Spleen (tissue), 11 donors: Measurements from ENCODE around the gene ASF1A. TPM values are rescaled to one million over a fixed set of nuclear protein-coding genes. Genes with fewer than 3 reads are reported as not detected.

Experiments
- DNase-seq: peaks from one replicate; pipeline ENCODE4 v3.0.0-alpha.2; 2020
- H3K27ac ChIP-seq, 8 donors: fragments of 200-600 bp; sonication (generic) in 7 of 8; 1 replicate in 4 of 8; 2 replicates in 4 of 8; pipeline versions ENCODE4 v1.5.0 to v1.8.0; 2016 to 2021; ENCODE audit warnings: inconsistent platforms in 4 of 8, mild to moderate bottlenecking in 4 of 8, moderate library complexity in 1 of 8
- H3K27me3 ChIP-seq, 7 donors: fragments of 200-600 bp; sonication (generic) in 6 of 7; replicated peaks in 1 of 7; 1 replicate in 4 of 7; 2 replicates in 3 of 7; pipeline versions ENCODE4 v1.5.0 to v1.8.0; 2016 to 2021; ENCODE audit warnings: inconsistent platforms in 3 of 7, mild to moderate bottlenecking in 1 of 7
- H3K36me3 ChIP-seq, 6 donors: fragments of 200-600 bp; sonication (generic) in 5 of 6; 1 replicate in 4 of 6; 2 replicates in 2 of 6; pipeline versions ENCODE4 v1.5.0 to v1.8.0; 2016 to 2021; ENCODE audit warnings: inconsistent platforms in 2 of 6
- H3K4me1 ChIP-seq, 6 donors: fragments of 200-600 bp; sonication (generic) in 5 of 6; 1 replicate in 3 of 6; 2 replicates in 3 of 6; pipeline versions ENCODE4 v1.5.0 to v1.8.0; 2016 to 2021; ENCODE audit warnings: inconsistent platforms in 3 of 6
- H3K4me3 ChIP-seq, 8 donors: fragments of 200-600 bp; sonication (generic) in 7 of 8; 1 replicate in 4 of 8; 2 replicates in 4 of 8; pipeline versions ENCODE4 v1.5.0 to v1.8.0; 2016 to 2021; ENCODE audit warnings: inconsistent platforms in 4 of 8, mild to moderate bottlenecking in 4 of 8, moderate library complexity in 2 of 8
- H3K9me3 ChIP-seq, 8 donors: fragments of 200-600 bp; sonication (generic) in 7 of 8; 1 replicate in 4 of 8; 2 replicates in 4 of 8; pipeline versions ENCODE4 v1.5.0 to v1.8.0; 2016 to 2021; ENCODE audit warnings: inconsistent platforms in 4 of 8
- CTCF ChIP-seq, 11 experiments: fragments of 200-600 bp in 7 of 11; fragments of 450-650 bp in 4 of 11; sonication (generic) in 4 of 11; IDR thresholded peaks in 8 of 11; conservative IDR thresholded peaks in 3 of 11; 1 replicate in 7 of 11; 2 replicates in 4 of 11; pipeline versions ENCODE4 v1.4.0 to v1.8.0; 2016 to 2021; ENCODE audit warnings: antibody characterized with exemption in 11 of 11, inconsistent platforms in 4 of 11, mild to moderate bottlenecking in 1 of 11
- POLR2A ChIP-seq, 3 donors: fragments of 450-650 bp; IDR thresholded peaks; one replicate each; pipeline ENCODE4 v1.5.1; 2017; ENCODE audit warnings: antibody characterized with exemption in 3 of 3, mild to moderate bottlenecking in 1 of 3
- POLR2AphosphoS5 ChIP-seq, 3 donors: sonication (generic); formaldehyde crosslinking; IDR thresholded peaks; one replicate each; pipeline ENCODE4 v1.5.1; 2017; ENCODE audit warnings: antibody characterized with exemption in 3 of 3
- WGBS, 5 donors: extraction: QIAGEN DNeasy Blood & Tissue Kit in 3 of 5; methylation state at CpG; one replicate each; pipeline versions ENCODE4 v1.1.5 to v1.1.7; 2013 to 2018; 5-methylcytosine and 5-hydroxymethylcytosine counted together
- intact Hi-C: fragments of 100-400 bp; cut with DNase I; formaldehyde crosslinking; loops from one replicate; pipeline ENCODE4 v1.15.0; 2023; ENCODE audit warnings: low total_unique reads
- polyA plus RNA-seq, 3 donors: library from polyadenylated mRNA; stranded (reverse); fragments of 200-250 nt; gene quantifications; one replicate each; pipeline ENCODE4 v1.2.1, GENCODE V29; 2013
- total RNA-seq, 7 donors: library from RNA; depleted of rRNA in 3 of 7; stranded (reverse); fragments of >200 nt in 3 of 7; fragmentation: NEBNext Ultra II Directional in 4 of 7; extraction: Animal tissue kit (Norgen Biotek cat#: 25700) in 4 of 7; gene quantifications; one replicate each; pipeline versions ENCODE4 v1.1.0 to v1.2.1, GENCODE V29; 2016 to 2021
- donor health status: healthy with polysubstance abuse.
- donor health status: DM: no; HTN: no; CAD: no; lungs with moderate emphysema.
- donor health status: DM: no; HTN: no; CAD: no.
- donor health status: Bipolar disorder and iron deficiency.
- donor health status: healthy.
- donor health status: DM: no; HTN: no; CAD: no.
- donor health status: DM: yes; HTN: yes; CAD: no.

Gene ASF1A
- total and polyA plus RNA-seq, 10 donors: 16.3 to 27.2 (median 17.2) TPM

- peaks cover 0 to 21% (median 1%) of the 10 kb centered on the region in 6 donors for H3K36me3 ChIP-seq
- no peak overlapping the region for H3K27ac ChIP-seq
- DNase-seq: no peak
- peaks cover 0 to 13% (median 2%) of the 10 kb centered on the region in 6 donors for H3K4me1 ChIP-seq
- no peak overlapping the region for H3K4me3 ChIP-seq
- TF ChIP-seq POLR2AphosphoS5 (IDR thresholded peaks at IDR 0.05) (no peak), POLR2A (IDR thresholded peaks at IDR 0.05) (no peak), CTCF (IDR thresholded peaks at IDR 0.05 in 8 of 11, conservative IDR thresholded peaks at IDR 0.05 in 3 of 11) (no peak)
- H3K9me3 ChIP-seq: peaks cover 0 to 18% (median 11%) of the 10 kb centered on the region in 8 donors
- intact Hi-C loops: no loop called here
- no peaks in the 10 kb centered on the region for H3K27me3 ChIP-seq
- 93 to 99% (median 96%) methylated on average over 4 of the region's 4 CpGs for WGBS, 5 donors
Measured at GRCh38 chr6:118856301-118856700, 37.7 kb upstream of the ASF1A start.

- H3K9me3 ChIP-seq: peaks cover 0 to 18% (median 12%) of the 10 kb centered on the region in 8 donors
- H3K36me3 ChIP-seq: peaks cover 0 to 19% (median 1%) of the 10 kb centered on the region in 6 donors
- WGBS, 5 donors: 43 to 54% (median 45%) methylated on average over 3 of the region's 3 CpGs
- peaks cover 0 to 27% (median 7%) of the 10 kb centered on the region in 6 donors for H3K4me1 ChIP-seq
- TF ChIP-seq POLR2A (IDR thresholded peaks at IDR 0.05) (no peak), CTCF (IDR thresholded peaks at IDR 0.05 in 8 of 11, conservative IDR thresholded peaks at IDR 0.05 in 3 of 11) (no peak), POLR2AphosphoS5 (IDR thresholded peaks at IDR 0.05) (no peak)
- no peak for DNase-seq
- no peak overlapping the region for H3K27ac ChIP-seq
- no peaks in the 10 kb centered on the region for H3K27me3 ChIP-seq
- intact Hi-C loops: no loop called here
- H3K4me3 ChIP-seq: no peak overlapping the region
Measured at GRCh38 chr6:118859517-118860064, 34.4 kb upstream of the ASF1A start.

DNA sequence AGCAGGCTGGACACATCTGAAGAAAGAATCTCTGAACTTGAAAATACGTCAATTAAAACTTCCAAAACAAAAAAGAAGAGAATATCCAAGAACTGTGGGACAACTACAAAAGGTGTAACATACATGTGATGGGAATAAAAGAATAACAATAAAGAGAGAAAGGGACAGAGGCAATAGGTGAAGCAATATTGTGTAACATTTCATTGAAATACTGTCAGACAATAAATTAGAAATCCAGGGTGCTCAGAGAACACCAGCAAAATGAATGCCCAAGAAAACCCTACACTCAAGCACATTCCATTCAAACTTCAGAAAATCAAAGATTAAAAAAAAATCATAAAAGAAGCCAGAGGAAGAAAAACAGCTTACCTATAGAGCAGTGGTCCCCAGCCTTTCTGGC lies 33.6 kb upstream of the ASF1A start:
- WGBS, 5 donors: 92 to 100% (median 98%) methylated on average over 1 of the region's 1 CpG
- TF ChIP-seq POLR2AphosphoS5 (IDR thresholded peaks at IDR 0.05) (no peak), POLR2A (IDR thresholded peaks at IDR 0.05) (no peak), CTCF (IDR thresholded peaks at IDR 0.05 in 8 of 11, conservative IDR thresholded peaks at IDR 0.05 in 3 of 11) (no peak)
- peaks cover 0 to 18% (median 12%) of the 10 kb centered on the region in 8 donors for H3K9me3 ChIP-seq
- H3K27me3 ChIP-seq: no peaks in the 10 kb centered on the region
- no peak for DNase-seq
- intact Hi-C loops: no loop called here
- peaks cover 0 to 19% (median 1%) of the 10 kb centered on the region in 6 donors for H3K36me3 ChIP-seq
- H3K27ac ChIP-seq: no peak overlapping the region
- peaks cover 0 to 34% (median 14%) of the 10 kb centered on the region in 6 donors for H3K4me1 ChIP-seq
- H3K4me3 ChIP-seq: no peak overlapping the region

DNA sequence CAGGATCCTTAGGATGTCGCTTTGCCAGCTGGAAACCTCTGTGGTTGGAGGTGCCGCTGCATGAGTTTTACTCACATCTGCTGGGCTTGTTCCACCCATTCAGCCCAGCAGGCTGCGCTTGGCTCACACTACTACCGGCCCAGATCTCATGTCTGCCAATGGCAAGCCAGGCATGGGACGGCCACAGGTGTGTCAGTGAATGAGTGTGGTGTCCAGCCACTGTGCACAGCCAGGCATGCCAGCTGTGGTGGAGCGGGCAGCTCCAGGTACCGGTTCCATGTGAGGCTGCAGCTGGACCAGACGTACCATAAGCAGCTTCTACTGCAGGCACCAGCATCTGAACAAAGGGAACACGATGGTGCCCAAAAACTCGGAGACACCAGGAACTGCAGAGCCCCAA lies 33.1 kb upstream of the ASF1A start:
- H3K27ac ChIP-seq: no peak overlapping the region
- peaks cover 0 to 18% (median 12%) of the 10 kb centered on the region in 8 donors for H3K9me3 ChIP-seq
- DNase-seq: no peak
- intact Hi-C loops: no loop called here
- H3K4me1 ChIP-seq: peaks cover 0 to 36% (median 14%) of the 10 kb centered on the region in 6 donors
- peaks cover 0 to 19% (median 1%) of the 10 kb centered on the region in 6 donors for H3K36me3 ChIP-seq
- peak in 1 of 3 donors; percentile 39 for TF ChIP-seq POLR2AphosphoS5 (IDR thresholded peaks at IDR 0.05)
- no peak for TF ChIP-seq POLR2A (IDR thresholded peaks at IDR 0.05)
- H3K27me3 ChIP-seq: no peaks in the 10 kb centered on the region
- 95 to 99% (median 97%) methylated on average over 5 to 10 of the region's 10 CpGs for WGBS, 5 donors
- H3K4me3 ChIP-seq: no peak overlapping the region
